HepG2 (cell line): ENCODE results near the gene FAAP100. TPM values are rescaled to one million over a fixed set of nuclear protein-coding genes. Genes with fewer than 3 reads are reported as not detected.

Source experiments
- AGO2 ChIP-seq: fragments of 200-400 bp; formaldehyde crosslinking; optimal IDR thresholded peaks from 2 replicates; pipeline ENCODE3; 2017; ENCODE audit warnings: mild to moderate bottlenecking, low read depth, low read length, moderate library complexity
- CAMTA2 ChIP-seq: sonication (generic); formaldehyde crosslinking; IDR thresholded peaks from 2 replicates; pipeline ENCODE4 v1.4.0; 2020; ENCODE audit warnings: mild to moderate bottlenecking, missing genetic modification reagents, borderline replicate concordance
- DBP ChIP-seq: sonication (generic); formaldehyde crosslinking; IDR thresholded peaks from 2 replicates; pipeline ENCODE4 v1.4.0; 2020; ENCODE audit warnings: missing genetic modification reagents; ENCODE audit errors: not compliant biosample characterization
- MAF1 ChIP-seq: sonication (generic); formaldehyde crosslinking; IDR thresholded peaks from 2 replicates; pipeline ENCODE4 v1.5.0; 2020; ENCODE audit warnings: missing genetic modification reagents, borderline replicate concordance
- NFE2L1 ChIP-seq: sonication (generic); formaldehyde crosslinking; IDR thresholded peaks from 2 replicates; pipeline ENCODE4 v1.4.0; 2020; ENCODE audit warnings: missing genetic modification reagents, mild to moderate bottlenecking, borderline replicate concordance
- POLR2G ChIP-seq: fragments of 200-400 bp; formaldehyde crosslinking; IDR thresholded peaks from 2 replicates; pipeline ENCODE4 v1.6.1; 2018; ENCODE audit warnings: mild to moderate bottlenecking, low read depth, low read length, moderate library complexity
- SIN3A ChIP-seq: IDR thresholded peaks from 2 replicates; pipeline ENCODE4 v1.6.1; 2011; ENCODE audit warnings: low read depth, mild to moderate bottlenecking, control low read depth, low read length, borderline replicate concordance
- SOX6 ChIP-seq, 2 experiments: fragments of 450-650 bp in 1 of 2; sonication (generic) in 1 of 2; formaldehyde crosslinking in 1 of 2; IDR thresholded peaks; 2 replicates each; pipeline versions ENCODE4 v1.4.0 to v1.6.1; 2017 to 2020; ENCODE audit warnings: antibody characterized with exemption in 1 of 2, mild to moderate bottlenecking in 1 of 2, missing genetic modification reagents in 1 of 2
- SP2 ChIP-seq: sonication (generic); formaldehyde crosslinking; IDR thresholded peaks from 2 replicates; pipeline ENCODE4 v1.5.1; 2020; ENCODE audit warnings: mild to moderate bottlenecking, missing genetic modification reagents
- TEF ChIP-seq: sonication (generic); formaldehyde crosslinking; IDR thresholded peaks from 2 replicates; pipeline ENCODE4 v1.5.0; 2020; ENCODE audit warnings: missing genetic modification reagents
- THAP7 ChIP-seq: sonication (generic); formaldehyde crosslinking; IDR thresholded peaks from 2 replicates; pipeline ENCODE4 v1.8.1; 2023; ENCODE audit warnings: mild to moderate bottlenecking, missing genetic modification reagents
- WIZ ChIP-seq: sonication (generic); formaldehyde crosslinking; IDR thresholded peaks from 2 replicates; pipeline ENCODE4 v1.5.1; 2020; ENCODE audit warnings: mild to moderate bottlenecking, missing genetic modification reagents
- ZBTB8A ChIP-seq: sonication (generic); formaldehyde crosslinking; IDR thresholded peaks from 2 replicates; pipeline ENCODE4 v1.4.0; 2020; ENCODE audit warnings: mild to moderate bottlenecking, low read depth, missing genetic modification reagents, borderline replicate concordance
- ZNF333 ChIP-seq: sonication (generic); formaldehyde crosslinking; IDR thresholded peaks from 2 replicates; pipeline ENCODE4 v1.4.0; 2020; ENCODE audit warnings: mild to moderate bottlenecking, missing genetic modification reagents, borderline replicate concordance
- ZNF546 ChIP-seq: sonication (generic); formaldehyde crosslinking; conservative IDR thresholded peaks from 2 replicates; pipeline ENCODE4 v1.8.1; 2023; ENCODE audit warnings: mild to moderate bottlenecking, missing genetic modification reagents
- ZNF672 ChIP-seq: sonication (generic); formaldehyde crosslinking; IDR thresholded peaks from 2 replicates; pipeline ENCODE4 v1.8.1; 2022; ENCODE audit warnings: missing genetic modification reagents
- ZNF724P ChIP-seq: sonication (generic); formaldehyde crosslinking; IDR thresholded peaks from 2 replicates; pipeline ENCODE4 v1.8.0; 2022; ENCODE audit warnings: missing genetic modification reagents, borderline replicate concordance
- polyA plus RNA-seq, 8 experiments: library from polyadenylated mRNA; depleted of rRNA in 3 of 8; stranded (reverse) in 7 of 8; unstranded in 1 of 8; fragments of >200 nt; fragmentation: Illumina TruSeq in 4 of 8; extraction: Trizol in 4 of 8; gene quantifications; 2 replicates each; pipeline versions ENCODE4 v1.2.1 to v1.2.3, GENCODE V29; 2011 to 2016; ENCODE audit warnings: low read depth in 4 of 8, missing spikeins in 1 of 8, mixed read lengths in 1 of 8; ENCODE audit not compliant: insufficient read depth in 1 of 8
- total RNA-seq, 5 experiments: library from RNA; depleted of rRNA; stranded (reverse); fragments of >200 nt; fragmentation: Illumina TruSeq; extraction: Trizol; gene quantifications; 2 replicates each; pipeline ENCODE4 v1.2.3, GENCODE V29; 2016; ENCODE audit warnings: low read depth in 1 of 5

The FAAP100 gene
- total and polyA plus RNA-seq, 2 of the 13 experiments (the other 11 are each of a cell fraction or from before 2014, with no cell fraction given) = 7.6 to 20.8 TPM

- TF ChIP-seq MAF1 (CRISPR knock-in tag) (0 out of 2 replicates have a peak, but pooled peaks have one; percentile 11), SP2 (no peak; the same call in 1 of the 2 replicates), ZNF546 (CRISPR knock-in tag) (peak; percentile 94; the same call in 1 of the 2 replicates), WIZ (CRISPR knock-in tag) (0 out of 2 replicates have a peak, but pooled peaks have one; percentile 73), ZNF672 (0 out of 2 replicates have a peak, but pooled peaks have one; percentile 75), ZNF724P (CRISPR knock-in tag) (peak; percentile 47; the same call in 1 of the 2 replicates), POLR2G (peak; percentile 54), AGO2 (peak; percentile 99), TEF (0 out of 2 replicates have a peak, but pooled peaks have one; percentile 51), SOX6 (IDR thresholded peaks at IDR 0.05) (no peak), SOX6 (CRISPR knock-in tag; IDR thresholded peaks at IDR 0.05) (no peak), CAMTA2 (CRISPR knock-in tag) (no peak), ZBTB8A (CRISPR knock-in tag) (0 out of 2 replicates have a peak, but pooled peaks have one; percentile 18), NFE2L1 (CRISPR knock-in tag) (no peak), THAP7 (peak; percentile 32; the same call in 1 of the 2 replicates), DBP (peak; percentile 11), ZNF333 (peak; percentile 63; the same call in 1 of the 2 replicates), SIN3A (peak; percentile 60; the same call in 1 of the 2 replicates)
Measured at GRCh38 chr17:81511804-81512561, 40.2 kb downstream of the FAAP100 start (continued).
